Fibroblast of the aortic adventitia (primary cell): ENCODE results near the gene TYW5. TPM values are rescaled to one million over a fixed set of nuclear protein-coding genes. Genes with fewer than 3 reads are reported as not detected.

Experiments used
- DNase-seq: peaks from one replicate; pipeline ENCODE4 v3.0.0-alpha.2; 2010; ENCODE audit warnings: low read depth
- H3K4me3 ChIP-seq: 2 replicates; pipeline ENCODE4 v1.5.1; 2011; ENCODE audit warnings: low read depth, mild to moderate bottlenecking, control low read depth, low read length, moderate library complexity
- CTCF ChIP-seq: IDR thresholded peaks from 2 replicates; pipeline ENCODE4 v1.5.1; 2011; ENCODE audit warnings: mild to moderate bottlenecking, low read length, control low read depth, inconsistent platforms; ENCODE audit not compliant: insufficient read depth
- total RNA-seq: library from RNA; depleted of rRNA; stranded (reverse); fragments of >200 nt; gene quantifications from 2 replicates; pipeline ENCODE4 v1.2.3, GENCODE V29; 2012; ENCODE audit warnings: low replicate concordance

Gene TYW5
- total RNA-seq, 1 donor, result 7.8 TPM

- TF ChIP-seq CTCF, result no peak
- H3K4me3 ChIP-seq, result no peak overlapping the region
- DNase-seq, result peak; percentile 48
Observed at GRCh38 chr2:199903111-199903510, 52.2 kb downstream of the TYW5 start.

GRCh38 chr2:199902486-199903110, 52.7 kb downstream of the TYW5 start:
- no peak for TF ChIP-seq CTCF
- no peak overlapping the region for H3K4me3 ChIP-seq
- no peak for DNase-seq

GRCh38 chr2:199901942-199902341, 53.3 kb downstream of the TYW5 start:
- no peak overlapping the region for H3K4me3 ChIP-seq
- no peak for DNase-seq
- TF ChIP-seq CTCF, result no peak

GRCh38 chr2:199896617-199897016, 58.7 kb downstream of the TYW5 start:
- H3K4me3 ChIP-seq, result no peak overlapping the region
- TF ChIP-seq CTCF, result no peak
- no peak for DNase-seq

GRCh38 chr2:199895406-199895805, 59.9 kb downstream of the TYW5 start:
- DNase-seq, result no peak
- H3K4me3 ChIP-seq, result no peak overlapping the region
- TF ChIP-seq CTCF, result no peak

GRCh38 chr2:199883474-199884212, 71.6 kb downstream of the TYW5 start:
- DNase-seq, result no peak
- no peak for TF ChIP-seq CTCF
- H3K4me3 ChIP-seq, result no peak overlapping the region
